NCI-H2227 treated with DMSO at 0.1 percent for 48 hours (cell line): ENCODE data around the gene TBC1D9B.
A peak's percentile ranks its signal among the peaks of the same experiment; 100 is the strongest.
"Not testable (repeated sequence)": the region's sequence is repeated elsewhere in the genome, so short reads cannot be mapped to it uniquely, and the experiment has no call there.

ENCODE experiments used
- DNase-seq: peaks from one replicate; lab custom pipeline; 2025; lab: John Stamatoyannopoulos, UW

TBC1D9B gene

GRCh38 chr5:179837076-179838011, 70.4 kb downstream of the TBC1D9B start:
- DNase-seq = no peak

GRCh38 chr5:179836225-179837019, 71.3 kb downstream of the TBC1D9B start:
- DNase-seq = no peak

DNA sequence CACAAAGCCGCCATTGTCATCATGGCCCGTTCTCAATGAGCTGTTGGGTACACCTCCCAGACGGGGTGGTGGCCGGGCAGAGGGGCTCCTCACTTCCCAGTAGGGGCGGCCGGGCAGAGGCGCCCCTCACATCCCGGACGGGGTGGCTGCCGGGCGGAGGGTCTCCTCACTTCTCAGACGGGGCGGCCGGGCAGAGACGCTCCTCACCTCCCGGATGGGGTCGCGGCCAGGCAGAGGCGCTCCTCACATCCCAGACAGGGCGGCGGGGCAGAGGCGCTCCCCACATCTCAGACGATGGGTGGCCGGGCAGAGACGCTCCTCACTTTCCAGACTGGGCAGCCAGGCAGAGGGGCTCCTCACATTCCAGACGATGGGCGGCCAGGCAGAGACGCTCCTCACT, 72.8 kb downstream of the TBC1D9B start:
- DNase-seq = not testable (repeated sequence)

GRCh38 chr5:179834120-179834519, 73.6 kb downstream of the TBC1D9B start:
- no peak for DNase-seq

- no peak for DNase-seq
Measured at GRCh38 chr5:179833709-179834070, 74.0 kb downstream of the TBC1D9B start.

DNA sequence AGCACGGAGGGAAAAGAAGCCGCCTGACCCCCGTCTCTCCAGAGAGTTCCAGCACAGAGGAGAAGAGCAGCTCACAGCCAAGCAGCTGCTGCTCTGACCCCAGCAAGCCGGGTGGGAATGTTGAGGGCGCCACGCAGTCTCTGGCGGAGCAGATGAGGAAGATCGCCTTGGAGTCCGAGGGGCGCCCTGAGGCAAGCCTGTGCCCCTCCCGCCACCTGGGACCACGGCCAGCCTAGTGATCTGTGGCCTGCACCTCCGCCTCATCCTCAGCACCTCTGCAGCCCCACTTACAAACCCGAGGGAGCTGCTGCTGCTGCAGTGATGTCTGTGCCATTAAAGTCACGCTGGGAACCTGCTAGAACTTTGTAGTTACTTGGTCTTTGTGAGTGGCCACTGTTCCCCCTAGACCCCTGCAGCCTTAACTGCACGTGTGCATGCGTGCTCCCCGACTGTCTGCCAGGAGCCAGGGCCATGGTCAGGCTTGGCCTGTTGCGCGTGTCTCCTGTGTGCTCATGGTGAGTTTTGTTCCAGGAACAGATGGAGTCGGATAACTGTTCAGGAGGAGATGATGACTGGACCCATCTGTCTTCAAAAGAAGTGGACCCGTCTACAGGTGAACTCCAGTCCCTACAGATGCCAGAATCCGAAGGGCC, 74.5 kb downstream of the TBC1D9B start:
- no peak for DNase-seq

GRCh38 chr5:179832039-179832745, 75.5 kb downstream of the TBC1D9B start:
- no peak for DNase-seq

DNA sequence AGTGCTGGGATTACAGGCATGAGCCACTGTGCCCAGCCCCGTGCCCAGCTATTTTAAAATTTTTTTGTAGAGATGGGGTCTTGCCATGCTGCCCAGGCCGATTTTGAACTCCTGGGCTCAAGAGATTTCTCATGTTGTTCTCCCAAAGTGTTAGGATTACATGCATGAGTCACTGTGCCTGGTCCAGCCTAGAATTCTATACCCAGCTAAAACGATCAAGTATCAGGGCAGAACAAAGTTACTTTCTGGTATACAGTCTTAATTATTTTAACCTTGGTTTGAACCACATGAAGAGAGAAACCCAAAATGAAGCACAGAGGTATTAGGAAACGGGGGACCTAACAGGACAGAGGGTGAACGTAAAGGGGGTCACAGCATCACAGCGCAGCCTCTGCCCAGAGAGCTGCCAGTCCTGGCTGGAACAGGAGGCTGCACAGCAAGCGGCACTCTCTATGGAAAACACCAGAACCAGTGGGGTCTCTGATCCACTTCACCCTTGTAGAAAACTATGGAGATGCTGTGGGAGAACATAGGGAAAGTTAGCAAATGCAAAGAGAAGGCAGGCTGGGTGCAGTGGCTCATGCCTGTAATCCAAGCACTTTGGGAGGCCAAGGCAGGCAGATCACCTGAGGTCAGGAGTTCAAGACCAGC, 76.8 kb downstream of the TBC1D9B start:
- DNase-seq = no peak

DNA sequence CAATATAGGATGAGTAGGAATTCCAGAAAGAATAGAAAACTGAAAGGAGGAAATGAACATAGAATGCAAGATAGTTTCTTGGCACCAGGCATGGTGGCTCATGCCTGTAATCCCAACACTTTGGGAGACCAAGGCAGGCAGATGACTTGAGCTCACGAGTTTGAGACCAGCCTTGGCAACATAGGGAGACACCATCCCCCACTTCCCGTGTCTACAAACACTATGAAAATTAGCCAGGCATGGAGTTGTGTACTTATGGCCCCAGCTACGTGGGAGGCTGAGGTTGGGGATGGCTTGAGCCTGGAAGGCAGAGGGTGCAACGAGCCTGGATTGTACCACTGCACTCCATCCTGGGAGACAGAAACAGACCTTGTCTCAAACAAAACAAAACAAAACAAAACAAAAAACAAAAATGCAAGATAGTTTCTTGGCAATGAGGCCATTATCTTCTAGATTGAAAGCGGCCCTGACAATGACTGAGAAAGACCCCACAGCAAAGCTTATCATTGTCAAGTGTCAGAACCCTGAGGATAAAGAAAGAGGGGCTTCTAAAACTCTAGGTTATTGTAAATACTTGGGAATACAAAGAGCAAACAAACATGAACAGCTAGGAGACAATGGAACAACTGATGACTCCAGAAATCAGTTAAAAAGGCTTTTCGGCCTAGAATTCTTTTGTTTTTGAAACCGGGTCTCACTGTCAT, 77.8 kb downstream of the TBC1D9B start:
- no peak for DNase-seq

DNA sequence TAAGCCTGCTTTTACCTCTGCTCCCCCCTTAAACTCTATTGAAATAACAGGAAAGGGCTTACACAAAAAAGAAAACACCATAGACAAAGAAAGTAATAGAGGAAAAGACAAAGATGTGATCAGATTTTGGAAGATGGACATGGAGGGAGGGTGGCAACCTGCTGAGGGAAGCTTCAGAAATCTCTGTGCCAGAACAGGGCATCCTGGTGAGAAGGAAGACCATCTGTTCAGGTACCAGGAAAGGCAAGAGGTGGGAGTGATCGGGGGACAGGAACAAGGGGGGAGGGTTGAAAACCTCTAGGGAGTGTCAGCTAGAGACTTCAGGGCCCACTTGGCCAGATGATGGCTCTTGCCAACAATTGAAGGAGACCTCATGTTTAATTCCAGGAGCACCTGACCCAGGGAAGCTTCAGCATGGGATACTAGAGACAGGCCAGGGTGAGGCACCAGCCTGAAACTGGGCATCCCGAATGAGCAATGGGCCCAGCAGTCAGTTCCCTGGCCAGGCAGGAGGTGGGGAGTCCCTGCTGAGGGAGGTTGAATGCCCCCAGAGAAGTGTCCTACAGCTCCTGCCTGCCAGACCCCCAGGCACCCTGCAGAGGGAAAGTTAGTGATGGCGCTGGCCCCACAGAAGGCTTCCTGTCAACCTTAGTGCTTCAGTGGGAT, 78.8 kb downstream of the TBC1D9B start:
- no peak for DNase-seq

- no peak for DNase-seq
Measured at GRCh38 chr5:179827680-179828079, 80.0 kb downstream of the TBC1D9B start.

DNA sequence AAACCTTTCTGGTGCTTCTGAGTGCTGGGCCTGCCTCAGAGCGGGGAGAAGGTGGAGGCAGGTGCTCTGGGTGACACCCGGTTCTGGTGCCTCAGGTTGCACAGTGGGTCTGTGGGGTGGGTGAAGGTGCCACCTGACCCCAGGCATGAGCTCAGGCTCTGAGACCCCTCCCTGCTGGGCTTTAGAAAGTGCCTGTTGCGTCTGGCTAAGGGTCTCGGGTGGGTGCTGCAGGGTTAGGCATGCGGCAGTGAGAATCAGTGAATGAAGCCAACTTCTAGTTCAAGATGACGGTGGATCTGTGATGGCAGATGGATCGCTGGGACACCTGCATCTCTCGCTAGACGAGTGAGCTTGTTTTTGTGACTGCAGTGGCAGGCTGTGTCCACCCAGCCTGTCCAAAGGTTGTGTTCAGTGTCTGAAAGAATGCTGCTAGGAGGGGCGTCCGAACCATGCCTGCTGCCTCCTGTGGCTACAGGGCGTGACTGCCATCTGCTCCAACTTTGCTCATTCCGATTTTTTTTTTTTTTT, 82.0 kb downstream of the TBC1D9B start:
- DNase-seq = no peak

DNA sequence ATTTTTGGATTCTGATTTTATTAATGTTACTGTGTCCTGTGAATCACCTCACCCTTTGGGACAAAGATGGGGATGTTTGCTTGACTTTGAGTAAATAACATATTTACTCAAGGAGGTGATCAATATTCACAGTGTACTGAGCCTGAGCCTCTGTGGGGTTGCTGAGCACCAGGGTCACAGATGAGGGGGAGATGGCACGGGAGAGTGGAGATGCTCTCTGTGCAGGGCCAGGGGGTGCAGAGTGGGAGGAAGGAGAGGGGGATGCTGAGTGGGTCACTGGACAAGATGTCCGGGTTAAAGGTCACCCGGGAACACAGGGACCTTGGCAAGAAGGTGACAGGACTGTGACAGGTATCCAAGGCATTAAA, 83.0 kb downstream of the TBC1D9B start:
- no peak for DNase-seq

- no peak for DNase-seq
Measured at GRCh38 chr5:179823937-179824744, 83.6 kb downstream of the TBC1D9B start.

GRCh38 chr5:179822444-179822990, 85.2 kb downstream of the TBC1D9B start:
- no peak for DNase-seq

GRCh38 chr5:179822059-179822432, 85.7 kb downstream of the TBC1D9B start:
- no peak for DNase-seq

- DNase-seq = peak; percentile 77
Measured at GRCh38 chr5:179821298-179822058, 86.2 kb downstream of the TBC1D9B start.
